A673 (cell line): ENCODE data around the gene PIM2.

Experiments used
- CTCF ChIP-seq: fragments of 300-800, 200-600 bp; sonication (generic); conservative IDR thresholded peaks from 2 replicates; pipeline ENCODE4 v1.5.1; 2017; ENCODE audit warnings: low read depth, mild to moderate bottlenecking, antibody characterized with exemption, low read length, moderate library complexity, mixed read lengths
- EZH2 ChIP-seq: fragments of 200-600 bp; sonication (generic); IDR thresholded peaks from 2 replicates; pipeline ENCODE4 v1.6.1; 2017; ENCODE audit warnings: borderline replicate concordance, low read depth, mild to moderate bottlenecking, mixed read lengths, antibody characterized with exemption, low read length; ENCODE audit not compliant: poor library complexity, severe bottlenecking

DNA sequence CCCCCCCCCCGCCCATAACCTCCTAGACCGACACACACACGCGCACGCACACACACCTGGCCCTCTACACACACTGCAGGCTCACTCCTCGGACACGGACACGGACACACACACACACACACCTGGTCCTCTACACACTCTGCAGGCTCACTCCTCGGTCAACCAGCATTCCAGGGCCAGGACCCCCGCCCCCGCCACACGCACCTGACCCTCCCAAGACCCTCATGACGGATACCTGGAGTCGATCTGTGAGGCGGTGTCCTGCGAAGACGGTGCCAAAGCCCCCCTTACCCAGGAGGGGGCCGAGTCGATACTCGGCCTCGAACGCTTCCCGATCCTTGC is 552 bp downstream of the PIM2 start:
- no peak for TF ChIP-seq CTCF
- no peak for TF ChIP-seq EZH2
